Epithelial cell of esophagus (primary cell): ENCODE results near the gene HNRNPUL1.

Source experiments
- DNase-seq: peaks from one replicate; pipeline ENCODE4 v3.0.0; 2010; ENCODE audit warnings: low read depth
- H3K4me3 ChIP-seq: 2 replicates; pipeline ENCODE4 v1.5.1; 2011; ENCODE audit warnings: mild to moderate bottlenecking, low read length, control low read depth
- CTCF ChIP-seq: IDR thresholded peaks from 2 replicates; pipeline ENCODE4 v1.5.1; 2011; ENCODE audit warnings: low read depth, mild to moderate bottlenecking, low read length, control low read depth, inconsistent platforms; ENCODE audit not compliant: insufficient read depth; ENCODE audit errors: missing control alignments

The HNRNPUL1 gene

GRCh38 chr19:41355035-41355434 lies 90.9 kb downstream of the HNRNPUL1 start:
- no peak for DNase-seq
- H3K4me3 ChIP-seq, result no peak overlapping the region
- TF ChIP-seq CTCF, result no peak

- no peak overlapping the region for H3K4me3 ChIP-seq
- TF ChIP-seq CTCF, result no peak
- DNase-seq, result no peak
Observed at GRCh38 chr19:41355802-41356201, 91.6 kb downstream of the HNRNPUL1 start.

GRCh38 chr19:41356984-41357739 lies 93.0 kb downstream of the HNRNPUL1 start:
- no peak for DNase-seq
- no peak for TF ChIP-seq CTCF
- H3K4me3 ChIP-seq, result no peak overlapping the region
